Cardiac fibroblast (primary cell): ENCODE measurements around the gene SCGB1C1.
"Not testable (repeated sequence)": the region's sequence is repeated elsewhere in the genome, so short reads cannot be mapped to it uniquely, and the experiment has no call there.

ENCODE experiments used
- DNase-seq, 2 donors: peaks; one replicate each; pipeline versions ENCODE4 v3.0.0 to v3.0.0-alpha.2; 2010; ENCODE audit warnings: low read depth in 2 of 2
- H3K4me3 ChIP-seq, 2 donors: replicated peaks in 1 of 2; 1 replicate in 1 of 2; 2 replicates in 1 of 2; pipeline ENCODE4 v1.5.1; 2011; ENCODE audit warnings: low read depth in 2 of 2, low read length in 2 of 2, mild to moderate bottlenecking in 2 of 2, moderate library complexity in 1 of 2
- CTCF ChIP-seq: IDR thresholded peaks from one replicate; pipeline ENCODE4 v1.5.1; 2011; ENCODE audit warnings: low read depth, mild to moderate bottlenecking, low read length, inconsistent platforms

Gene SCGB1C1

GRCh38 chr11:216081-216974 is 23.4 kb downstream of the SCGB1C1 start:
- DNase-seq = no peak
- H3K4me3 ChIP-seq = no peak overlapping the region
- no peak for TF ChIP-seq CTCF

GRCh38 chr11:217704-218103 is 24.8 kb downstream of the SCGB1C1 start:
- H3K4me3 ChIP-seq = no peak overlapping the region
- no peak for TF ChIP-seq CTCF
- no peak for DNase-seq

- no peak for TF ChIP-seq CTCF
- DNase-seq = no peak
- no peak overlapping the region for H3K4me3 ChIP-seq
These were observed 26.1 kb downstream of the SCGB1C1 start for GRCh38 chr11:218815-219593.

GRCh38 chr11:220641-221215 is 27.9 kb downstream of the SCGB1C1 start:
- DNase-seq, H3K4me3 ChIP-seq: not testable (repeated sequence)

- TF ChIP-seq CTCF = no peak
- no peak overlapping the region for H3K4me3 ChIP-seq
- no peak for DNase-seq
These were observed 28.7 kb downstream of the SCGB1C1 start for GRCh38 chr11:221539-221938.

GRCh38 chr11:221998-222789 is 29.3 kb downstream of the SCGB1C1 start:
- H3K4me3 ChIP-seq = no peak overlapping the region
- DNase-seq = no peak
- TF ChIP-seq CTCF = no peak
